IMR-90 (cell line): Measurements from ENCODE around the gene SCYGR2. TPM values are rescaled to one million over a fixed set of nuclear protein-coding genes. Genes with fewer than 3 reads are reported as not detected.

Source experiments
- ATAC-seq: fragments of 200-7000 bp; cut with Tn5 transposase; 2 replicates; pipeline ENCODE4 v1.9.1; 2020; ENCODE audit warnings: low read depth, mild to moderate bottlenecking, moderate library complexity
- BruUV-seq: library from RNA; stranded (reverse); fragments of 400-500 nt; replicated peaks from 2 replicates; lab custom pipeline; 2021; lab: Mats Ljungman, UMichigan
- CTCF ChIA-PET: fragments of 300-600 bp; formaldehyde crosslinking; extraction: SDS; loops from one replicate; lab custom pipeline; 2021; ENCODE audit warnings: antibody characterized with exemption; lab: Yijun Ruan, JAX
- POLR2A ChIA-PET: fragments of 300-600 bp; sonication (Branson Sonifier 250); formaldehyde crosslinking; loops from one replicate; lab custom pipeline; 2022; ENCODE audit warnings: antibody characterized with exemption; ENCODE audit not compliant: unreplicated experiment; lab: Charles Lee
- DNase-seq: peaks from one replicate; pipeline ENCODE4 v3.0.0; 2013
- H2AFZ ChIP-seq: replicated peaks from 2 replicates; pipeline ENCODE3; 2013; ENCODE audit warnings: low read length, mild to moderate bottlenecking; ENCODE audit not compliant: poor library complexity
- H2AK5ac ChIP-seq: 2 replicates; pipeline ENCODE4 v1.6.1; 2013; ENCODE audit warnings: low read depth, low read length, inconsistent platforms
- H2AK9ac ChIP-seq: replicated peaks from 2 replicates; pipeline ENCODE3; 2013; ENCODE audit warnings: mild to moderate bottlenecking, low read depth, low read length, moderate library complexity; ENCODE audit not compliant: poor library complexity
- H2BK120ac ChIP-seq: 2 replicates; pipeline ENCODE4 v1.6.1; 2013; ENCODE audit warnings: low read depth, low read length, inconsistent platforms
- H2BK15ac ChIP-seq: 3 replicates; pipeline ENCODE4 v1.6.1; 2013; ENCODE audit warnings: low read depth, low read length, inconsistent platforms
- H2BK20ac ChIP-seq: 2 replicates; pipeline ENCODE4 v1.6.1; 2013; ENCODE audit warnings: low read depth, mild to moderate bottlenecking, inconsistent platforms, low read length, moderate library complexity
- H2BK5ac ChIP-seq: 2 replicates; pipeline ENCODE4 v1.6.1; 2013; ENCODE audit warnings: mild to moderate bottlenecking, low read depth, low read length, inconsistent platforms; ENCODE audit not compliant: poor library complexity, severe bottlenecking
- H3K14ac ChIP-seq: replicated peaks from 2 replicates; pipeline ENCODE4 v1.6.1; 2013; ENCODE audit warnings: low read depth, low read length, inconsistent platforms
- H3K18ac ChIP-seq: 2 replicates; pipeline ENCODE4 v1.6.1; 2013; ENCODE audit warnings: low read depth, low read length, control low read depth
- H3K23ac ChIP-seq: 2 replicates; pipeline ENCODE4 v1.6.1; 2013; ENCODE audit warnings: low read depth, low read length, inconsistent platforms
- H3K27ac ChIP-seq: 2 replicates; pipeline ENCODE4 v1.5.1; 2013; ENCODE audit warnings: mild to moderate bottlenecking, control low read depth, low read length; ENCODE audit not compliant: insufficient read depth
- H3K27me3 ChIP-seq: 2 replicates; pipeline ENCODE4 v1.6.1; 2013; ENCODE audit warnings: low read length; ENCODE audit not compliant: control insufficient read depth, insufficient read depth
- H3K36me3 ChIP-seq: 2 replicates; pipeline ENCODE4 v1.6.1; 2013; ENCODE audit warnings: low read length, mixed read lengths; ENCODE audit not compliant: control insufficient read depth, insufficient read depth
- H3K4ac ChIP-seq: 2 replicates; pipeline ENCODE4 v1.6.1; 2013; ENCODE audit warnings: low read depth, low read length, inconsistent platforms
- H3K4me1 ChIP-seq: 2 replicates; pipeline ENCODE4 v1.6.1; 2013; ENCODE audit warnings: low read length, mixed read lengths; ENCODE audit not compliant: control insufficient read depth, insufficient read depth
- H3K4me2 ChIP-seq: 2 replicates; pipeline ENCODE4 v1.6.1; 2013; ENCODE audit warnings: low read depth, mild to moderate bottlenecking, control low read depth, low read length, moderate library complexity
- H3K4me3 ChIP-seq: 2 replicates; pipeline ENCODE4 v1.5.1; 2013; ENCODE audit warnings: low read depth, mild to moderate bottlenecking, control low read depth, low read length, moderate library complexity; ENCODE audit not compliant: insufficient read depth
- H3K56ac ChIP-seq: 2 replicates; pipeline ENCODE4 v1.6.1; 2013; ENCODE audit warnings: low read length, inconsistent platforms; ENCODE audit not compliant: insufficient read depth; ENCODE audit errors: extremely low read depth
- H3K79me1 ChIP-seq, 2 experiments: 2 replicates each; pipeline ENCODE4 v1.6.1; 2013; ENCODE audit warnings: low read length in 2 of 2, inconsistent platforms in 1 of 2, low read depth in 1 of 2
- H3K9ac ChIP-seq: 2 replicates; pipeline ENCODE4 v1.6.1; 2013; ENCODE audit warnings: low read depth, low read length, control low read depth
- H3K9me1 ChIP-seq: 2 replicates; pipeline ENCODE4 v1.6.1; 2013; ENCODE audit warnings: low read length, inconsistent platforms; ENCODE audit not compliant: insufficient read depth
- H3K9me3 ChIP-seq: 2 replicates; pipeline ENCODE4 v1.6.1; 2013; ENCODE audit warnings: low read length; ENCODE audit not compliant: control insufficient read depth, insufficient read depth
- H4K20me1 ChIP-seq: 2 replicates; pipeline ENCODE4 v1.6.1; 2013; ENCODE audit warnings: low read length, inconsistent platforms; ENCODE audit not compliant: insufficient read depth
- H4K5ac ChIP-seq: 2 replicates; pipeline ENCODE4 v1.6.1; 2013; ENCODE audit warnings: mild to moderate bottlenecking, low read depth, low read length, control low read depth
- H4K8ac ChIP-seq, 2 experiments: 2 replicates each; pipeline ENCODE4 v1.6.1; 2013; ENCODE audit warnings: low read depth in 2 of 2, low read length in 2 of 2, control low read depth in 1 of 2, inconsistent platforms in 1 of 2
- H4K91ac ChIP-seq: 2 replicates; pipeline ENCODE4 v1.6.1; 2013; ENCODE audit warnings: low read depth, low read length, inconsistent platforms; ENCODE audit not compliant: insufficient read depth
- BHLHE40 ChIP-seq: fragments of 150-350 bp; IDR thresholded peaks from 2 replicates; pipeline ENCODE4 v1.6.1; 2016; ENCODE audit warnings: mild to moderate bottlenecking, low read depth, low read length
- CEBPB ChIP-seq: IDR thresholded peaks from 2 replicates; pipeline ENCODE4 v1.6.1; 2012; ENCODE audit warnings: low read depth, low read length, improper control_type of control experiment
- CHD1 ChIP-seq: IDR thresholded peaks from 2 replicates; pipeline ENCODE4 v1.6.1; 2012; ENCODE audit warnings: low read depth, low read length, improper control_type of control experiment
- CTCF ChIP-seq: conservative IDR thresholded peaks from 2 replicates; pipeline ENCODE4 v1.5.1; 2012; ENCODE audit warnings: mild to moderate bottlenecking, low read depth, low read length, improper control_type of control experiment
- MAFK ChIP-seq: IDR thresholded peaks from 2 replicates; pipeline ENCODE4 v1.6.1; 2012; ENCODE audit warnings: low read depth, low read length, improper control_type of control experiment
- MAZ ChIP-seq: IDR thresholded peaks from 2 replicates; pipeline ENCODE4 v1.6.1; 2012; ENCODE audit warnings: low read depth, mild to moderate bottlenecking, low read length, improper control_type of control experiment, moderate library complexity, borderline replicate concordance
- MXI1 ChIP-seq: IDR thresholded peaks from 2 replicates; pipeline ENCODE4 v1.6.1; 2012; ENCODE audit warnings: low read depth, mild to moderate bottlenecking, low read length, moderate library complexity, borderline replicate concordance
- RAD21 ChIP-seq: IDR thresholded peaks from 2 replicates; pipeline ENCODE4 v1.6.1; 2012; ENCODE audit warnings: low read length, improper control_type of control experiment
- RCOR1 ChIP-seq: IDR thresholded peaks from 2 replicates; pipeline ENCODE4 v1.6.1; 2012; ENCODE audit warnings: mild to moderate bottlenecking, low read length, improper control_type of control experiment; ENCODE audit not compliant: insufficient replicate concordance
- SMC3 ChIP-seq: fragments of 150-350 bp; IDR thresholded peaks from 2 replicates; pipeline ENCODE4 v1.6.1; 2016; ENCODE audit warnings: low read depth, mild to moderate bottlenecking, antibody characterized with exemption, low read length, moderate library complexity
- USF2 ChIP-seq: fragments of 150-350 bp; IDR thresholded peaks from 2 replicates; pipeline ENCODE4 v1.6.1; 2017; ENCODE audit warnings: mild to moderate bottlenecking, antibody characterized with exemption, low read length, low read depth
- WGBS, 2 experiments: methylation state at CpG; one replicate each; pipeline versions ENCODE4 v1.1.5 to v1.1.7; 2013; ENCODE audit warnings: missing lambda C conversion rate in 2 of 2; ENCODE audit not compliant: insufficient read length in 1 of 2; ENCODE audit errors: extremely low coverage in 2 of 2; 5-methylcytosine and 5-hydroxymethylcytosine counted together
- dilution Hi-C: fragments of 300-500 bp; cut with HindIII; formaldehyde crosslinking; loops from one replicate; pipeline ENCODE4 v1.14.3; 2018; ENCODE audit warnings: low sequenced_read_pairs; ENCODE audit not compliant: unreplicated experiment
- in situ Hi-C: fragments of 300-500 bp; cut with MboI; formaldehyde crosslinking; loops from 3 replicates; pipeline ENCODE4 v1.14.3; 2019; ENCODE audit warnings: low sequenced_read_pairs, inconsistent platforms, mixed read lengths
- intact Hi-C: fragments of 100-400 bp; cut with micrococcal nuclease; formaldehyde crosslinking; loops from 2 replicates; pipeline ENCODE4 v1.10.0; 2022
- polyA plus RNA-seq, 3 experiments: library from polyadenylated mRNA; depleted of rRNA; stranded (reverse); fragments of >200 nt; gene quantifications; 2 replicates each; pipeline ENCODE4 v1.2.3, GENCODE V29; 2012; ENCODE audit warnings: low replicate concordance in 1 of 3
- total RNA-seq: library from RNA; depleted of rRNA; stranded (reverse); fragments of >200 nt; gene quantifications from 2 replicates; pipeline ENCODE4 v1.2.3, GENCODE V29; 2012

The SCYGR2 gene
- total and polyA plus RNA-seq, 2 of the 4 experiments (the other 2 are of a cell fraction): not detected

GRCh38 chr2:227576812-227577211 lies 21.9 kb upstream of the SCYGR2 start:
- ATAC-seq: no peak

More at GRCh38 chr2:227576812-227577211, 21.9 kb upstream of the SCYGR2 start:
- in situ Hi-C loops: no loop called here
- H2AFZ ChIP-seq: no peak overlapping the region
- 0 out of 2 replicates have a peak, but pooled peaks cover 2% of the 10 kb centered on the region for H3K9me1 ChIP-seq
- no peak overlapping the region for H2BK120ac ChIP-seq
- POLR2A ChIA-PET: no interaction called here
- no peak overlapping the region for H4K5ac ChIP-seq
- no peak overlapping the region for H4K8ac ChIP-seq
- no peak overlapping the region for H2BK20ac ChIP-seq
- no peak overlapping the region for H2AK9ac ChIP-seq
- intact Hi-C loops: no loop called here
- no peak overlapping the region for H4K91ac ChIP-seq
- H3K18ac ChIP-seq: no peak overlapping the region
- dilution Hi-C loops: no loop called here
- no peak overlapping the region for H3K27ac ChIP-seq
- no peaks in the 10 kb centered on the region for H3K9me3 ChIP-seq
- H3K27me3 ChIP-seq: peaks cover 2% of the 10 kb centered on the region
- H2AK5ac ChIP-seq: no peak overlapping the region
- H3K36me3 ChIP-seq: no peaks in the 10 kb centered on the region
- no peak for DNase-seq
- no peak overlapping the region for H3K23ac ChIP-seq
- no peak overlapping the region for H2BK5ac ChIP-seq
- TF ChIP-seq BHLHE40 (no peak), MAZ (no peak), CHD1 (no peak), RAD21 (no peak), SMC3 (no peak), CTCF (no peak), MXI1 (no peak), USF2 (no peak), MAFK (no peak), RCOR1 (no peak), CEBPB (no peak)
- BruUV-seq: no TSS peak
- no peak overlapping the region for H3K14ac ChIP-seq
- no peaks in the 10 kb centered on the region for H3K4me1 ChIP-seq
- CTCF ChIA-PET: no interaction called here
- H3K4me3 ChIP-seq: no peak overlapping the region
- H2BK15ac ChIP-seq: no peak overlapping the region
- H4K20me1 ChIP-seq: no peaks in the 10 kb centered on the region
- 83% methylated on average over 1 of the region's 2 CpGs; no CpG with 5 or more reads in 1 of the 2 experiments for WGBS, 2 experiments
- no peak overlapping the region for H3K4me2 ChIP-seq
- H3K9ac ChIP-seq: no peak overlapping the region
- H3K79me1 ChIP-seq: no peaks in the 10 kb centered on the region
- no peak overlapping the region for H3K56ac ChIP-seq
- no peak overlapping the region for H3K4ac ChIP-seq
